A549 treated with dexamethasone at 1 μM for 4 hours (cell line): Measurements from ENCODE around the gene ERP29. TPM values are rescaled to one million over a fixed set of nuclear protein-coding genes. Genes with fewer than 3 reads are reported as not detected.

ENCODE experiments used
- total RNA-seq: library from RNA; stranded (reverse); fragments of 200-300 nt; extraction: Qiagen RNA extraction; gene quantifications from 5 replicates; pipeline ENCODE4 v1.2.3, GENCODE V29; 2022

Gene ERP29
- total RNA-seq = 131 to 145 TPM (median 134 TPM) in 5 replicates

DNA sequence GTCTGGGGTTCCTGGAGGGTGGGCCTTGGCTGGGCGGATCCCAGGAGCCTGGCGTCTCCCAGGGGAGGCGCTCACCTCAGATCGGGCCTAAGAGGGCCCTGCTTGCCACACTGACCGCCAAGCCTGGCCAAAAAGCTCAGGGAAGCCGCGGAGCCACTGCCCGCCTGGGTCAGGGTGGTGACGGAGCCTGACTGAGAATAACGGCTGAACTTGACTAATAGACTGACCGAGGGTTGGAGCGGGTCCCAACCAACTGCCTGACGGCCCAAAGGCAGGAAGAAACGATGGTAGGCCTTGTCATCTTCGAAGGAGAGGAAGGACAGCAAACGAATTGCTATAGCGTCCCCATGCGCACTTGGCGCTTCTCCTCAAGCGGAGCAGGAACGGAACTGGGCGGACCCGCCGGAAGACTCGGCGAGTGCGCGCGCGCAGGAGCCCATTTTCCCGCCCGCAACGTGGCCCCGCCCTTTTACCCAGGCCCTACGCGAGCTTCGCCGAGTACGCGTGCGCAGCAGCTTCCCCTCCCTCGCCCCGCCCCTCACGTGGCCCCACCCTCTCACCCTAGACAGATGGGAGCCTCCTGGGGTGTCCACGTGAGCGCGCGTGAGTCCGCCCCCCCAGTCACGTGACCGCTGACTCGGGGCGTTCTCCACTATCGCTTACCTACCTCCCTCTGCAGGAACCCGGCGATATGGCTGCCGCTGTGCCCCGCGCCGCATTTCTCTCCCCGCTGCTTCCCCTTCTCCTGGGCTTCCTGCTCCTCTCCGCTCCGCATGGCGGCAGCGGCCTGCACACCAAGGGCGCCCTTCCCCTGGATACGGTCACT is at the start of gene ERP29, which contains the start of gene TMEM116:
Gene ERP29, plus strand, starts transcription at position 652 of the 826 bp plus-strand sequence. Its CDS starts 40 bp downstream, at position 692.
Gene TMEM116, minus strand, starts transcription at position 391 of the 826 bp plus-strand sequence. CDS start 7,895 bp downstream, outside the sequence.

Other genes with a start within 250 kb of the ERP29 start
- 68.8 to 81.4 TPM (median 79.4 TPM) in 5 replicates for gene ALDH2, start 246.5 kb upstream of the ERP29 start, total RNA-seq
- 46.3 to 60.6 TPM (median 55.1 TPM) in 5 replicates for gene MAPKAPK5, start 171.2 kb upstream of the ERP29 start, total RNA-seq
- 5.9 to 7.2 TPM (median 6.4 TPM) in 5 replicates for gene TMEM116, start 261 bp upstream of the ERP29 start, total RNA-seq
- 16.3 to 26.8 TPM (median 23.3 TPM) in 5 replicates for gene NAA25, start 95.4 kb downstream of the ERP29 start, total RNA-seq
- gene TRAFD1, start 112.1 kb downstream of the ERP29 start, total RNA-seq = 14.1 to 17.2 TPM (median 16.4 TPM) in 5 replicates